PC-3 (cell line): ENCODE results near the gene HOXC13.

ENCODE experiments used
- EZH2 ChIP-seq: fragments of 300-600 bp; sonication (generic); IDR thresholded peaks from one replicate; pipeline ENCODE4 v1.6.1; 2017; ENCODE audit warnings: antibody characterized with exemption, mild to moderate bottlenecking, low read length; ENCODE audit not compliant: unreplicated experiment
- EZH2phosphoT487 ChIP-seq: fragments of 300-600 bp; sonication (generic); IDR thresholded peaks from 2 replicates; pipeline ENCODE4 v1.6.1; 2018; ENCODE audit warnings: mild to moderate bottlenecking, antibody characterized with exemption, low read length, borderline replicate concordance
- TF ChIP-seq, protein P1 (sequence below): fragments of 300-600 bp; sonication (generic); conservative IDR thresholded peaks from 2 replicates; pipeline ENCODE4 v1.5.1; 2017; ENCODE audit warnings: antibody characterized with exemption, low read depth, mild to moderate bottlenecking, low read length

DNA sequence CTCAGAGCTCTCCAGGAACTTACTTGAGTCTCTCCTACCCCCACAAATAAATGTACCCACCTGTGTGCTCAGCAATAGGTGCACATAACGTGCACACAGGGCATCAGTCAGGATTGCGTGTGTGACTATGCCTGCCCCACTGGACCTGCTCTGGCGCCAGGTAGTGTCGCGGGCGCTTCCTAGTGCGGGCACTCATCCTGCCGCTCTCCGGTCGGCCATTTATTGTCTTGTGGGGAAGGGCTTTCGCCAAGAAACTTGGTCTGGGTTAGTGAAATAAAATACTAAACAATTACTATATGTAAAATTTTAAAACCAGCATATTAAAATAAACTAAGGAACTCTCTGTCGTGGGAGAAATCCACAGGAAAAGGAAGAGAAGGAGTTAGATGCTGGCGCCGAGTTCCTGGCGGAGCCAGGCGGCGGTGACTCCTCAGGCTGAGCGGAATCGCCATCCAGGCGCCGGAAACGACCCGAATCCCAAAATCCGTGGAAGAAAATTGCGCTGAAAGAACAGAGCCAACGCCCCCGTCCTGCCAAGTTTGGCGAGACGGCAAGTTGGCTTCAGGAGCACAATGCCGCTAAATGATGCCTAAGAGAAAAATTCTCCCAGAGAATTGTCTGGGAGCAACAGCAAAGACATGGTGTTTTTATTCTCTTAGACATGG lies 7.9 kb upstream of the HOXC13 start:
- TF ChIP-seq, protein P1, sequence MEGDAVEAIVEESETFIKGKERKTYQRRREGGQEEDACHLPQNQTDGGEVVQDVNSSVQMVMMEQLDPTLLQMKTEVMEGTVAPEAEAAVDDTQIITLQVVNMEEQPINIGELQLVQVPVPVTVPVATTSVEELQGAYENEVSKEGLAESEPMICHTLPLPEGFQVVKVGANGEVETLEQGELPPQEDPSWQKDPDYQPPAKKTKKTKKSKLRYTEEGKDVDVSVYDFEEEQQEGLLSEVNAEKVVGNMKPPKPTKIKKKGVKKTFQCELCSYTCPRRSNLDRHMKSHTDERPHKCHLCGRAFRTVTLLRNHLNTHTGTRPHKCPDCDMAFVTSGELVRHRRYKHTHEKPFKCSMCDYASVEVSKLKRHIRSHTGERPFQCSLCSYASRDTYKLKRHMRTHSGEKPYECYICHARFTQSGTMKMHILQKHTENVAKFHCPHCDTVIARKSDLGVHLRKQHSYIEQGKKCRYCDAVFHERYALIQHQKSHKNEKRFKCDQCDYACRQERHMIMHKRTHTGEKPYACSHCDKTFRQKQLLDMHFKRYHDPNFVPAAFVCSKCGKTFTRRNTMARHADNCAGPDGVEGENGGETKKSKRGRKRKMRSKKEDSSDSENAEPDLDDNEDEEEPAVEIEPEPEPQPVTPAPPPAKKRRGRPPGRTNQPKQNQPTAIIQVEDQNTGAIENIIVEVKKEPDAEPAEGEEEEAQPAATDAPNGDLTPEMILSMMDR, result no peak
- TF ChIP-seq EZH2 (no peak), EZH2phosphoT487 (no peak)
